ENCODE data around the gene SORL1-AS1.

SORL1-AS1 gene

GRCh38 chr11:121487191-121487590 is 34.4 kb upstream of the SORL1-AS1 start:
- Histone ChIP-seq H3K14ac (replicated peaks; ENCODE audit: low read depth, low read length) (no peak overlapping the region), H3K27me3 (ENCODE audit: control insufficient read depth, insufficient read depth, low read length) (peaks cover 2% of the 10 kb centered on the region; the same call in 1 of the 2 replicates), H3K23ac (ENCODE audit: low read depth, low read length) (no peak overlapping the region), H3K56ac (ENCODE audit: extremely low read depth, insufficient read depth, low read length) (no peak overlapping the region), H3K9me1 (ENCODE audit: insufficient read depth, low read length) (no peaks in the 10 kb centered on the region; the same call in 1 of the 2 replicates), H4K91ac (ENCODE audit: insufficient read depth, low read depth, low read length) (no peak overlapping the region), H3K4me1 (ENCODE audit: control insufficient read depth, insufficient read depth, low read length) (peaks cover 2% of the 10 kb centered on the region; the same call in 1 of the 2 replicates), H2BK5ac (ENCODE audit: low read depth, low read length, poor library complexity, severe bottlenecking) (no peak overlapping the region), H3K9ac (ENCODE audit: low read depth, low read length) (no peak overlapping the region), H3K36me3 (ENCODE audit: control insufficient read depth, insufficient read depth, low read length) (no peaks in the 10 kb centered on the region), H3K4ac (ENCODE audit: low read depth, low read length) (no peak overlapping the region), H4K8ac (ENCODE audit: low read depth in 2 of 2, low read length in 2 of 2) (no peak overlapping the region), H3K18ac (ENCODE audit: low read depth, low read length) (no peak overlapping the region), H3K4me3 (ENCODE audit: insufficient read depth, low read depth, low read length) (no peak overlapping the region), H3K79me1 (ENCODE audit: low read depth in 1 of 2, low read length in 2 of 2) (no peaks in the 10 kb centered on the region), H3K4me2 (ENCODE audit: low read depth, low read length) (no peak overlapping the region), H4K20me1 (ENCODE audit: insufficient read depth, low read length) (no peaks in the 10 kb centered on the region), H2BK15ac (ENCODE audit: low read depth, low read length) (no peak overlapping the region), H2AK9ac (replicated peaks; ENCODE audit: low read depth, low read length, poor library complexity) (no peak overlapping the region), H3K9me3 (ENCODE audit: control insufficient read depth, insufficient read depth, low read length) (no peaks in the 10 kb centered on the region), H4K5ac (ENCODE audit: low read depth, low read length) (no peak overlapping the region), H2BK120ac (ENCODE audit: low read depth, low read length) (no peak overlapping the region), H2BK20ac (ENCODE audit: low read depth, low read length) (no peak overlapping the region), H2AFZ (replicated peaks; ENCODE audit: low read length, poor library complexity) (no peak overlapping the region), H3K27ac (ENCODE audit: insufficient read depth, low read length) (no peak overlapping the region), H2AK5ac (ENCODE audit: low read depth, low read length) (no peak overlapping the region)
- POLR2A ChIA-PET (ENCODE audit: unreplicated experiment): interaction anchor here (0.6 kb wide), 1 partner anchor 21 kb away, joined by 3 read pairs; no protein-coding TSS in a partner anchor
- TF ChIP-seq SMC3 (IDR thresholded peaks at IDR 0.05; ENCODE audit: low read depth, low read length) (no peak), RAD21 (IDR thresholded peaks at IDR 0.05; ENCODE audit: low read length) (no peak), CHD1 (IDR thresholded peaks at IDR 0.05; ENCODE audit: low read depth, low read length) (no peak), ELK1 (IDR thresholded peaks at IDR 0.05; ENCODE audit: borderline replicate concordance, low read depth, low read length) (no peak), RFX5 (IDR thresholded peaks at IDR 0.05; ENCODE audit: low read depth, low read length) (no peak), MXI1 (IDR thresholded peaks at IDR 0.05; ENCODE audit: borderline replicate concordance, low read depth, low read length) (no peak), BHLHE40 (IDR thresholded peaks at IDR 0.05; ENCODE audit: low read depth, low read length) (no peak), RCOR1 (IDR thresholded peaks at IDR 0.05; ENCODE audit: insufficient replicate concordance, low read length) (no peak), MAZ (IDR thresholded peaks at IDR 0.05; ENCODE audit: borderline replicate concordance, low read depth, low read length) (no peak), NFE2L2 (IDR thresholded peaks at IDR 0.05; ENCODE audit: low read depth, low read length) (no peak), CEBPB (IDR thresholded peaks at IDR 0.05; ENCODE audit: low read depth, low read length) (no peak), CTCF (conservative IDR thresholded peaks at IDR 0.05; ENCODE audit: low read depth, low read length) (no peak), USF2 (IDR thresholded peaks at IDR 0.05; ENCODE audit: low read depth, low read length) (no peak), FOS (IDR thresholded peaks at IDR 0.05; ENCODE audit: low read depth, low read length) (no peak)
- no peak for ATAC-seq (ENCODE audit: low read depth)
- DNase-seq: no peak
- dilution Hi-C loops (cut with HindIII; ENCODE audit: low sequenced_read_pairs, unreplicated experiment): no loop called here
- BruUV-seq (replicated peaks): no TSS peak
- no CpG with 5 or more reads among the region's 6 CpGs for WGBS, 2 experiments (ENCODE audit: extremely low coverage in 2 of 2, insufficient read length in 1 of 2)
- in situ Hi-C loops (cut with MboI; ENCODE audit: low sequenced_read_pairs): no loop called here
- CTCF ChIA-PET: no interaction called here
- intact Hi-C loops (cut with micrococcal nuclease): no loop called here

All from IMR-90 (cell line).